ENCODE data around the gene OPRD1.
"Not testable (repeated sequence)": the region's sequence is repeated elsewhere in the genome, so short reads cannot be mapped to it uniquely, and the experiment has no call there.

DNA sequence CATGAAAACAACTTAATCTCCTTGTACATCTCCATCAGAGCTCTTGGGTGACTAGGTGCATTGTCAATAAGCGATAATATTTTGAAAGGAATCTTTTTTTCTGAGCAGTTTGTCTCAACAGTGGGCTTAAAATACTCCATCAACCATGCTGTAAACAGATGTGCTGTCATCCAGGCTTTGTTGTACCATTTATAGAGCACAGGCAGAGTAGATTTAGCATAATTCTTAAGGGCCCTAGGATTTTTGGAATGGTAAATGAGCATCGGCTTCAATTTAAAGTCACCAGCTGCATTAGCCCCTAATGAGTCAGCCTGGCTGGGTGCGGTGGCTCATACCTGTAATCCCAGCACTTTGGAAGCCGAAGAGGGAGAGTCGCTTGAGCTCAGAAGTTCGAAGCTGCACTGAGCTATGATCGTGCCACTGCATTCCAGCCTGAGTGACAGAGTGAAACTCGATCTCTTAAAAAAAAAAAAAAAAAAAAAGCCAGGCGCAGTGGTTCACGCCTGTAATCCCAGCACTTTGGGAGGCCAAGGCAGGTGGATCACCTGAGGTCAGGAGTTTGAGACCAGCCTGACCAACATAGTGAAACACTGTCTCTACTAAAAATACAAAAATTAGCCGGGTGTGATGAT, 16.4 kb downstream of the OPRD1 start:
- TF ChIP-seq, protein P1, sequence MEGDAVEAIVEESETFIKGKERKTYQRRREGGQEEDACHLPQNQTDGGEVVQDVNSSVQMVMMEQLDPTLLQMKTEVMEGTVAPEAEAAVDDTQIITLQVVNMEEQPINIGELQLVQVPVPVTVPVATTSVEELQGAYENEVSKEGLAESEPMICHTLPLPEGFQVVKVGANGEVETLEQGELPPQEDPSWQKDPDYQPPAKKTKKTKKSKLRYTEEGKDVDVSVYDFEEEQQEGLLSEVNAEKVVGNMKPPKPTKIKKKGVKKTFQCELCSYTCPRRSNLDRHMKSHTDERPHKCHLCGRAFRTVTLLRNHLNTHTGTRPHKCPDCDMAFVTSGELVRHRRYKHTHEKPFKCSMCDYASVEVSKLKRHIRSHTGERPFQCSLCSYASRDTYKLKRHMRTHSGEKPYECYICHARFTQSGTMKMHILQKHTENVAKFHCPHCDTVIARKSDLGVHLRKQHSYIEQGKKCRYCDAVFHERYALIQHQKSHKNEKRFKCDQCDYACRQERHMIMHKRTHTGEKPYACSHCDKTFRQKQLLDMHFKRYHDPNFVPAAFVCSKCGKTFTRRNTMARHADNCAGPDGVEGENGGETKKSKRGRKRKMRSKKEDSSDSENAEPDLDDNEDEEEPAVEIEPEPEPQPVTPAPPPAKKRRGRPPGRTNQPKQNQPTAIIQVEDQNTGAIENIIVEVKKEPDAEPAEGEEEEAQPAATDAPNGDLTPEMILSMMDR (IDR thresholded peaks at IDR 0.05) = not testable (repeated sequence)
- not testable (repeated sequence) for TF ChIP-seq POLR2A, POLR2AphosphoS5 (IDR thresholded peaks at IDR 0.05)

All from transverse colon (tissue), 4 donors.